SK-N-SH treated with all-trans-retinoic acid at 6 μM for 48 hours (cell line): ENCODE results near the gene TTC34.

Source experiments
- BACH2 ChIP-seq: fragments of 250-450 bp; sonication (Bioruptor Pico); IDR thresholded peaks from 2 replicates; pipeline ENCODE4 v1.9.0; 2021; ENCODE audit warnings: mild to moderate bottlenecking, borderline replicate concordance
- CREB5 ChIP-seq: fragments of 250-450 bp; sonication (Bioruptor Pico); IDR thresholded peaks from 2 replicates; pipeline ENCODE4 v1.5.1; 2020; ENCODE audit warnings: low read depth, mild to moderate bottlenecking, moderate library complexity
- CSDC2 ChIP-seq: fragments of 250-450 bp; sonication (Bioruptor Pico); IDR thresholded peaks from 2 replicates; pipeline ENCODE4 v1.5.0; 2020; ENCODE audit warnings: mild to moderate bottlenecking, moderate library complexity
- GLIS3 ChIP-seq: fragments of 250-450 bp; sonication (Bioruptor Pico); IDR thresholded peaks from 2 replicates; pipeline ENCODE4 v1.5.0; 2020; ENCODE audit warnings: mild to moderate bottlenecking, moderate library complexity
- POU6F1 ChIP-seq: fragments of 250-450 bp; sonication (Bioruptor Pico); IDR thresholded peaks from 2 replicates; pipeline ENCODE4 v1.8.0; 2021; ENCODE audit warnings: low read depth, mild to moderate bottlenecking, moderate library complexity, borderline replicate concordance
- PPARA ChIP-seq: fragments of 250-450 bp; sonication (Bioruptor Pico); IDR thresholded peaks from 2 replicates; pipeline ENCODE4 v1.5.0; 2020; ENCODE audit warnings: mild to moderate bottlenecking, borderline replicate concordance
- TCF4 ChIP-seq: fragments of 250-450 bp; sonication (Bioruptor Pico); IDR thresholded peaks from 2 replicates; pipeline ENCODE4 v1.8.0; 2021; ENCODE audit warnings: mild to moderate bottlenecking, moderate library complexity, borderline replicate concordance
- ZFP30 ChIP-seq: fragments of 450-650 bp; formaldehyde crosslinking; IDR thresholded peaks from 2 replicates; pipeline ENCODE4 v1.5.0; 2022; ENCODE audit warnings: mild to moderate bottlenecking, moderate library complexity

GRCh38 chr1:2795926-2796325 lies 5.6 kb downstream of the TTC34 start:
- no peak for TF ChIP-seq PPARA (CRISPR knock-in tag)
- no peak for TF ChIP-seq CREB5 (CRISPR knock-in tag)
- TF ChIP-seq TCF4 (CRISPR knock-in tag), result no peak
- TF ChIP-seq GLIS3 (CRISPR knock-in tag), result no peak
- no peak for TF ChIP-seq POU6F1 (CRISPR knock-in tag)
- no peak for TF ChIP-seq BACH2 (CRISPR knock-in tag)
- TF ChIP-seq CSDC2, result no peak
- no peak for TF ChIP-seq ZFP30 (CRISPR knock-in tag)
